Right lobe of liver (tissue), 4 donors: ENCODE measurements around the gene ZDHHC14.

Source experiments
- POLR2A ChIP-seq: fragments of 450-650 bp; IDR thresholded peaks from one replicate; pipeline ENCODE4 v1.6.1; 2017; ENCODE audit warnings: antibody characterized with exemption, mild to moderate bottlenecking
- TF ChIP-seq, protein P1 (sequence below), 4 donors: fragments of 200-600 bp in 3 of 4; fragments of 450-650 bp in 1 of 4; IDR thresholded peaks; one replicate each; pipeline versions ENCODE4 v1.5.1 to v1.8.0; 2016 to 2022; ENCODE audit warnings: antibody characterized with exemption in 4 of 4, mild to moderate bottlenecking in 2 of 4
- donor health status: DM: no; HTN: no; CAD: no.
- donor health status: DM: no; HTN: no; CAD: no.
- donor health status: DM: no; HTN: yes; CAD: no.

DNA sequence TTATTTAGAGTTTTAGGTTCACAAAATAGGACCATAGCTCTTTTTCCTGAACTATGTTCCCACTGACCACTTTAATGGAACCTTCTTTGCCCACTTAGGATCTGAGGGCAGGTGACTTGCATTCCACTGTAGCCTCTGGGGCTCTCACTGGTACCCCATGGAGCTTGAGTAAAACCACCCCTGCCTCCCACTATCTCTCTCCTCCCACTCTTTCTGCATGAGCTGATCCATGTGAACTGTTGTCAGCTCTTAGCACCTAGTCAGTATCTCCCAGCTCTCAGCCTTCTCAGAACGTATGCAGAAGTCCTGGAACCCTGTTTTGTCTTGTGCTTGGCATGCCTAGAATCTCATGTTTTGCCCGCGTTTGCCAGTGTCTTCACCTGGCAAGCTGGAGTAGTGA is 241.4 kb downstream of the ZDHHC14 start:
- TF ChIP-seq, protein P1, sequence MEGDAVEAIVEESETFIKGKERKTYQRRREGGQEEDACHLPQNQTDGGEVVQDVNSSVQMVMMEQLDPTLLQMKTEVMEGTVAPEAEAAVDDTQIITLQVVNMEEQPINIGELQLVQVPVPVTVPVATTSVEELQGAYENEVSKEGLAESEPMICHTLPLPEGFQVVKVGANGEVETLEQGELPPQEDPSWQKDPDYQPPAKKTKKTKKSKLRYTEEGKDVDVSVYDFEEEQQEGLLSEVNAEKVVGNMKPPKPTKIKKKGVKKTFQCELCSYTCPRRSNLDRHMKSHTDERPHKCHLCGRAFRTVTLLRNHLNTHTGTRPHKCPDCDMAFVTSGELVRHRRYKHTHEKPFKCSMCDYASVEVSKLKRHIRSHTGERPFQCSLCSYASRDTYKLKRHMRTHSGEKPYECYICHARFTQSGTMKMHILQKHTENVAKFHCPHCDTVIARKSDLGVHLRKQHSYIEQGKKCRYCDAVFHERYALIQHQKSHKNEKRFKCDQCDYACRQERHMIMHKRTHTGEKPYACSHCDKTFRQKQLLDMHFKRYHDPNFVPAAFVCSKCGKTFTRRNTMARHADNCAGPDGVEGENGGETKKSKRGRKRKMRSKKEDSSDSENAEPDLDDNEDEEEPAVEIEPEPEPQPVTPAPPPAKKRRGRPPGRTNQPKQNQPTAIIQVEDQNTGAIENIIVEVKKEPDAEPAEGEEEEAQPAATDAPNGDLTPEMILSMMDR (IDR thresholded peaks at IDR 0.05) = no peak
- no peak for TF ChIP-seq POLR2A
